HL-60 (cell line): ENCODE data around the gene XK.
"Not testable (repeated sequence)": the region's sequence is repeated elsewhere in the genome, so short reads cannot be mapped to it uniquely, and the experiment has no call there.

ENCODE experiments used
- GABPA ChIP-seq: IDR thresholded peaks from 2 replicates; pipeline ENCODE4 v1.6.1; 2012; ENCODE audit warnings: low read depth
- POLR2AphosphoS5 ChIP-seq: IDR thresholded peaks from 2 replicates; pipeline ENCODE4 v1.6.1; 2012; ENCODE audit warnings: low read depth
- TF ChIP-seq, protein P1 (sequence below): IDR thresholded peaks from one replicate; pipeline ENCODE4 v1.5.1; 2011; ENCODE audit warnings: low read length, control low read depth, inconsistent platforms; ENCODE audit not compliant: insufficient read depth

DNA sequence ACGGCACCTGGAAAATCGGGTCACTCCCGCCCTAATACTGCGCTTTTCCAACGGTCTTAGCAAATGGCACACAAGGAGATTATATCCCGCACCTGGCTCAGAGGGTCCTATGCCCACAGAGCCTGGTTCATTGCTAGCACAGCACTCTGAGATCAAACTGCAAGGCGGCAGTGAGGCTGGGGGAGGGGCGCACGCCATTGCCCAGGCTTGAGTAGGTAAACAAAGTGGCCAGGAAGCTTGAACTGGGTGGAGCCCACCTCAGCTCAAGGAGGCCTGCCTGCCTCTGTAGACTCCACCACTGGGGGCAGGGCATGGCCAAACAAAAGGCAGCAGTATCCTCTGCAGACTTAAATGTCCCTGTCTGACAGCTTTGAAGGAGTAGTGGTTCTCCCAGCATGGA lies 83.3 kb downstream of the XK start:
- TF ChIP-seq, protein P1, sequence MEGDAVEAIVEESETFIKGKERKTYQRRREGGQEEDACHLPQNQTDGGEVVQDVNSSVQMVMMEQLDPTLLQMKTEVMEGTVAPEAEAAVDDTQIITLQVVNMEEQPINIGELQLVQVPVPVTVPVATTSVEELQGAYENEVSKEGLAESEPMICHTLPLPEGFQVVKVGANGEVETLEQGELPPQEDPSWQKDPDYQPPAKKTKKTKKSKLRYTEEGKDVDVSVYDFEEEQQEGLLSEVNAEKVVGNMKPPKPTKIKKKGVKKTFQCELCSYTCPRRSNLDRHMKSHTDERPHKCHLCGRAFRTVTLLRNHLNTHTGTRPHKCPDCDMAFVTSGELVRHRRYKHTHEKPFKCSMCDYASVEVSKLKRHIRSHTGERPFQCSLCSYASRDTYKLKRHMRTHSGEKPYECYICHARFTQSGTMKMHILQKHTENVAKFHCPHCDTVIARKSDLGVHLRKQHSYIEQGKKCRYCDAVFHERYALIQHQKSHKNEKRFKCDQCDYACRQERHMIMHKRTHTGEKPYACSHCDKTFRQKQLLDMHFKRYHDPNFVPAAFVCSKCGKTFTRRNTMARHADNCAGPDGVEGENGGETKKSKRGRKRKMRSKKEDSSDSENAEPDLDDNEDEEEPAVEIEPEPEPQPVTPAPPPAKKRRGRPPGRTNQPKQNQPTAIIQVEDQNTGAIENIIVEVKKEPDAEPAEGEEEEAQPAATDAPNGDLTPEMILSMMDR = not testable (repeated sequence)
- TF ChIP-seq GABPA, POLR2AphosphoS5: not testable (repeated sequence)
